GM23338 (cell line): Measurements from ENCODE around the gene GAB2. TPM values are rescaled to one million over a fixed set of nuclear protein-coding genes. Genes with fewer than 3 reads are reported as not detected.

ENCODE experiments used
- ATAC-seq: fragments of 200-7000 bp; cut with Tn5 transposase; 3 replicates; pipeline ENCODE4 v1.9.1; 2020
- DNase-seq: peaks from one replicate; pipeline ENCODE4 v3.0.0-alpha.2; 2015; ENCODE audit warnings: low spot score
- H2AFZ ChIP-seq: fragments of 200-600 bp; sonication (generic); 2 replicates; pipeline ENCODE4 v1.8.0; 2016; ENCODE audit warnings: antibody characterized with exemption, mild to moderate bottlenecking, moderate library complexity
- H3F3A ChIP-seq: fragments of 200-600 bp; sonication (generic); replicated peaks from 2 replicates; pipeline ENCODE4 v1.8.0; 2017; ENCODE audit warnings: antibody characterized with exemption, mixed run types, low read depth
- H3K27ac ChIP-seq: fragments of 200-600 bp; sonication (generic); 2 replicates; pipeline ENCODE4 v1.6.1; 2016; ENCODE audit warnings: low read depth
- H3K27me3 ChIP-seq: fragments of 200-600 bp; sonication (generic); 2 replicates; pipeline ENCODE4 v1.8.0; 2016; ENCODE audit warnings: mild to moderate bottlenecking, mixed run types, moderate library complexity; ENCODE audit not compliant: insufficient read depth
- H3K36me3 ChIP-seq: fragments of 200-600 bp; sonication (generic); 2 replicates; pipeline ENCODE4 v1.8.0; 2016; ENCODE audit warnings: mild to moderate bottlenecking; ENCODE audit not compliant: insufficient read depth
- H3K4me1 ChIP-seq: fragments of 200-600 bp; sonication (generic); 2 replicates; pipeline ENCODE4 v1.8.0; 2016; ENCODE audit warnings: mild to moderate bottlenecking, moderate library complexity; ENCODE audit not compliant: insufficient read depth
- H3K4me2 ChIP-seq: fragments of 200-600 bp; sonication (generic); 2 replicates; pipeline ENCODE4 v1.7.1; 2017; ENCODE audit warnings: mixed run types
- H3K4me3 ChIP-seq: fragments of 200-600 bp; sonication (generic); 2 replicates; pipeline ENCODE4 v1.6.1; 2016; ENCODE audit warnings: mixed run types
- H3K79me2 ChIP-seq: fragments of 200-600 bp; sonication (generic); replicated peaks from 2 replicates; pipeline ENCODE4 v1.8.0; 2017; ENCODE audit warnings: mild to moderate bottlenecking; ENCODE audit not compliant: insufficient read depth
- H3K9me2 ChIP-seq: fragments of 200-600 bp; sonication (generic); 2 replicates; pipeline ENCODE4 v1.8.0; 2017; ENCODE audit not compliant: insufficient read depth
- H4K20me1 ChIP-seq: fragments of 200-600 bp; sonication (generic); replicated peaks from 2 replicates; pipeline ENCODE4 v1.8.0; 2017; ENCODE audit warnings: mild to moderate bottlenecking; ENCODE audit not compliant: insufficient read depth
- H3K27ac Mint-ChIP-seq: 2 replicates; pipeline ENCODE4 v1.8.0; 2020; ENCODE audit warnings: inconsistent platforms, mild to moderate bottlenecking, moderate library complexity, mixed read lengths
- H3K27me3 Mint-ChIP-seq: 3 replicates; pipeline ENCODE4 v1.8.0; 2022; ENCODE audit warnings: low read depth, mild to moderate bottlenecking, moderate library complexity, mixed read lengths, inconsistent platforms; ENCODE audit not compliant: insufficient read depth, poor library complexity
- H3K36me3 Mint-ChIP-seq: 3 replicates; pipeline ENCODE4 v1.8.0; 2021; ENCODE audit warnings: low read depth, mild to moderate bottlenecking, inconsistent platforms, moderate library complexity, mixed read lengths
- H3K4me1 Mint-ChIP-seq: 3 replicates; pipeline ENCODE4 v1.8.0; 2020; ENCODE audit warnings: mild to moderate bottlenecking, inconsistent platforms, mixed read lengths
- H3K4me3 Mint-ChIP-seq: 3 replicates; pipeline ENCODE4 v1.8.0; 2021; ENCODE audit warnings: moderate library complexity, mild to moderate bottlenecking, inconsistent platforms, mixed read lengths
- H3K9me3 Mint-ChIP-seq: 3 replicates; pipeline ENCODE4 v1.8.0; 2020; ENCODE audit warnings: moderate library complexity, mild to moderate bottlenecking, inconsistent platforms, mixed read lengths
- CREB1 ChIP-seq: fragments of 250-450 bp; sonication (Bioruptor Pico); IDR thresholded peaks from 2 replicates; pipeline ENCODE4 v1.5.0; 2020; ENCODE audit warnings: low read depth, mild to moderate bottlenecking, moderate library complexity
- JUNB ChIP-seq: IDR thresholded peaks from one replicate; pipeline ENCODE4 v1.6.1; 2016; ENCODE audit warnings: antibody characterized with exemption; ENCODE audit not compliant: unreplicated experiment
- NANOG ChIP-seq: IDR thresholded peaks from 2 replicates; pipeline ENCODE4 v1.6.1; 2016; ENCODE audit warnings: antibody characterized with exemption, borderline replicate concordance
- ZNF114 ChIP-seq: fragments of 250-450 bp; sonication (Bioruptor Pico); IDR thresholded peaks from 2 replicates; pipeline ENCODE4 v1.5.0; 2020; ENCODE audit warnings: mild to moderate bottlenecking, moderate library complexity
- ZNF462 ChIP-seq: fragments of 250-450 bp; sonication (Bioruptor Pico); IDR thresholded peaks from 2 replicates; pipeline ENCODE4 v1.5.0; 2020; ENCODE audit warnings: mild to moderate bottlenecking, moderate library complexity
- polyA plus RNA-seq: library from polyadenylated mRNA; unstranded; fragments of >200 nt; fragmentation: Nextera tagmentation; extraction: Ambion mirVana; gene quantifications from 2 replicates; pipeline ENCODE4 v1.2.1, GENCODE V29; 2016
- total RNA-seq: library from RNA; depleted of rRNA; stranded (reverse); fragments of >200 nt; shearing (Covaris generic); gene quantifications from 2 replicates; pipeline ENCODE4 v1.2.3, GENCODE V29; 2014
- TF ChIP-seq, protein P1 (sequence below): IDR thresholded peaks from one replicate; pipeline ENCODE4 v1.6.1; 2018; ENCODE audit warnings: antibody characterized with exemption; ENCODE audit not compliant: unreplicated experiment

GAB2 gene
- total and polyA plus RNA-seq, 2 experiments from 2014 or later = 2.0 to 10.8 TPM

DNA sequence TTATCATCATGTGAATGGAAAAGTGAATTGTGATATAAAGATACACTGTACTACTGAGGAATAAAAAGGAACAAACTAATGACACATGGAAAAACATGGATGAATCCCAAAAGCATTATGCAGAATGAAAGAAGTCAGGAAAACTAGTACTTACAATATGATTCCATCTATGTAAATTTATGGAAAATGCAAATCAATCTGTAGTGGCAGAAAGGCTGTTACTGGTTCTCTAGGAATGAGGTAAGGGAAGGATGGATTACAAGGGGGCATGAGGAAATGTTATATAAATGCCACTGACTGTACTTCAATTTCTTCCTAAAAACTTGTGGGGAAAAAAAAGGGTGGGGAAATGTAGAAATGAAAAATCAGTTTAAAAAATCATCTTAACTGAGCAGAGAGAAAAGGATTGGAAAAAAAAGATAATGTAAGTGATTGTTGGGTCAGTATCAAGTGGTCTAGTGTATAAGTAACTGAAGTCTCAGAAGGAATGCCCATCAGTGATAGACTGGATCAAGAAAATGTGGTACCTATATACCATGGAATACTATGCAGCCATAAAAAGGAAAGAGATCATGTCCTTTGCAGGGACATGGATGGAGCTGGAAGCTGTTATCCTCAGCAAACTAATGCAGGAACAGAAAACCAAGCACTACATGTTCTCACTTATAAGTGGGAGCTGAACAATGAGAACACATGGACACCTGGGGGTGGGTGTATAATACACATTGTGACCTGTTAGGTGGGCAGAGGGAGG, 180.2 kb downstream of the GAB2 start (continued):
- TF ChIP-seq, protein P1, sequence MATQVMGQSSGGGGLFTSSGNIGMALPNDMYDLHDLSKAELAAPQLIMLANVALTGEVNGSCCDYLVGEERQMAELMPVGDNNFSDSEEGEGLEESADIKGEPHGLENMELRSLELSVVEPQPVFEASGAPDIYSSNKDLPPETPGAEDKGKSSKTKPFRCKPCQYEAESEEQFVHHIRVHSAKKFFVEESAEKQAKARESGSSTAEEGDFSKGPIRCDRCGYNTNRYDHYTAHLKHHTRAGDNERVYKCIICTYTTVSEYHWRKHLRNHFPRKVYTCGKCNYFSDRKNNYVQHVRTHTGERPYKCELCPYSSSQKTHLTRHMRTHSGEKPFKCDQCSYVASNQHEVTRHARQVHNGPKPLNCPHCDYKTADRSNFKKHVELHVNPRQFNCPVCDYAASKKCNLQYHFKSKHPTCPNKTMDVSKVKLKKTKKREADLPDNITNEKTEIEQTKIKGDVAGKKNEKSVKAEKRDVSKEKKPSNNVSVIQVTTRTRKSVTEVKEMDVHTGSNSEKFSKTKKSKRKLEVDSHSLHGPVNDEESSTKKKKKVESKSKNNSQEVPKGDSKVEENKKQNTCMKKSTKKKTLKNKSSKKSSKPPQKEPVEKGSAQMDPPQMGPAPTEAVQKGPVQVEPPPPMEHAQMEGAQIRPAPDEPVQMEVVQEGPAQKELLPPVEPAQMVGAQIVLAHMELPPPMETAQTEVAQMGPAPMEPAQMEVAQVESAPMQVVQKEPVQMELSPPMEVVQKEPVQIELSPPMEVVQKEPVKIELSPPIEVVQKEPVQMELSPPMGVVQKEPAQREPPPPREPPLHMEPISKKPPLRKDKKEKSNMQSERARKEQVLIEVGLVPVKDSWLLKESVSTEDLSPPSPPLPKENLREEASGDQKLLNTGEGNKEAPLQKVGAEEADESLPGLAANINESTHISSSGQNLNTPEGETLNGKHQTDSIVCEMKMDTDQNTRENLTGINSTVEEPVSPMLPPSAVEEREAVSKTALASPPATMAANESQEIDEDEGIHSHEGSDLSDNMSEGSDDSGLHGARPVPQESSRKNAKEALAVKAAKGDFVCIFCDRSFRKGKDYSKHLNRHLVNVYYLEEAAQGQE = no peak
- TF ChIP-seq ZNF462 (CRISPR knock-in tag) = no peak

- DNase-seq = peak; percentile 20
- ATAC-seq = no peak
- Histone ChIP-seq H3K36me3 (no peaks in the 10 kb centered on the region), H3K79me2 (no peaks in the 10 kb centered on the region), H3K27ac (no peak overlapping the region), H3K4me3 (no peak overlapping the region), H2AFZ (no peak overlapping the region), H3K9me2 (no peaks in the 10 kb centered on the region), H3K27me3 (no peaks in the 10 kb centered on the region), H3K4me2 (no peak overlapping the region), H4K20me1 (no peaks in the 10 kb centered on the region; the same call in 1 of the 2 replicates), H3K4me1 (no peaks in the 10 kb centered on the region; the same call in 1 of the 2 replicates), H3F3A (no peaks in the 10 kb centered on the region)
- H3K27me3 Mint-ChIP-seq = no peaks in the 10 kb centered on the region
- no peaks in the 10 kb centered on the region; the same call in 2 of the 3 replicates for H3K4me1 Mint-ChIP-seq
- no peak overlapping the region for H3K27ac Mint-ChIP-seq
- no peaks in the 10 kb centered on the region for H3K36me3 Mint-ChIP-seq
- no peaks in the 10 kb centered on the region for H3K9me3 Mint-ChIP-seq
- no peak overlapping the region for H3K4me3 Mint-ChIP-seq
- TF ChIP-seq CREB1 (no peak), NANOG (no peak), JUNB (no peak), ZNF114 (CRISPR knock-in tag) (no peak)
Measured at GRCh38 chr11:78234006-78234405, 183.6 kb downstream of the GAB2 start.
